Fibroblast of mammary gland (primary cell): ENCODE results near the gene LRRC45.

ENCODE experiments used
- DNase-seq: peaks from one replicate; pipeline ENCODE4 v3.0.0-alpha.2; 2010; ENCODE audit warnings: low read depth
- H3K4me3 ChIP-seq: 2 replicates; pipeline ENCODE4 v1.5.1; 2011; ENCODE audit warnings: low read depth, mild to moderate bottlenecking, low read length, moderate library complexity; ENCODE audit not compliant: control insufficient read depth
- CTCF ChIP-seq: conservative IDR thresholded peaks from 2 replicates; pipeline ENCODE4 v1.5.1; 2011; ENCODE audit warnings: low read depth, low read length, inconsistent platforms; ENCODE audit not compliant: control insufficient read depth, insufficient read depth

Gene LRRC45

GRCh38 chr17:82076785-82077591, 53.9 kb downstream of the LRRC45 start:
- DNase-seq: no peak
- no peak overlapping the region for H3K4me3 ChIP-seq
- no peak for TF ChIP-seq CTCF

GRCh38 chr17:82077617-82078358, 54.7 kb downstream of the LRRC45 start:
- DNase-seq: peak; percentile 40
- no peak for TF ChIP-seq CTCF
- H3K4me3 ChIP-seq: no peak overlapping the region

- DNase-seq: no peak
- TF ChIP-seq CTCF: no peak
- no peak overlapping the region for H3K4me3 ChIP-seq
These were observed 55.3 kb downstream of the LRRC45 start for GRCh38 chr17:82078433-82078832.

- DNase-seq: no peak
- no peak for TF ChIP-seq CTCF
- no peak overlapping the region for H3K4me3 ChIP-seq
These were observed 56.0 kb downstream of the LRRC45 start for GRCh38 chr17:82079001-82079677.

- TF ChIP-seq CTCF: no peak
- no peak for DNase-seq
- H3K4me3 ChIP-seq: no peak overlapping the region
These were observed 57.1 kb downstream of the LRRC45 start for GRCh38 chr17:82080048-82080788.
